NCI-H774 (cell line): ENCODE measurements around the gene ASCL2.
"Not testable (repeated sequence)": the region's sequence is repeated elsewhere in the genome, so short reads cannot be mapped to it uniquely, and the experiment has no call there.

ENCODE experiments used
- DNase-seq: peaks from one replicate; lab custom pipeline; 2025; lab: John Stamatoyannopoulos, UW

The ASCL2 gene

GRCh38 chr11:2260491-2261364 is 9.7 kb downstream of the ASCL2 start:
- no peak for DNase-seq

DNA sequence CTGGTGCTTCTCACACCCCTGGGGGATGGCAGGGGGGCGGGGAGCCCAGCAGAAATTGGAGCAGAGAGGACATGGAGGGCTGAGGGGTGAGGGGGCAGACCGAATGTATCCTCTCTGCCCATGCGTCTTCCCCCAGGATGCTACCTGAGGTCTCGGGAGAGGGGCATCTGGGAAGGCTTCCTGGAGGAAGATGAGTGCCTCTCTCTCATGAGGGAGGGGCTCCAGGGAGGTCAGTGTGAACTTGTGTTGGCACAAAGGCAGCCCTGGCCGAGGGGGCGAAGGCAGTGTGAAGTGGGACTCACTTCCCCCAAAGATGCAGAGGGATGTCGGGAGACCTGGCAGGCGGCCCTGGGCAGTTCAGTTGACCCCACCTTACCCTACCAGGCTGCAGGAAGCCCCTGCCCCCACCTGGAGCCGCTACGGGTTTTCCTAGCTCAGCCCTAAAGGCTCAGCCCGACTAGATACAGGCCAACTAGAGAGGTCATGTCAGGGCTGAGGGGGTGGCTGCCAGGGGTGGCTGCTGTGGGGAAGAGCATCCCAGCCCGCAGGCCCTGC is 10.4 kb downstream of the ASCL2 start:
- DNase-seq: no peak

DNA sequence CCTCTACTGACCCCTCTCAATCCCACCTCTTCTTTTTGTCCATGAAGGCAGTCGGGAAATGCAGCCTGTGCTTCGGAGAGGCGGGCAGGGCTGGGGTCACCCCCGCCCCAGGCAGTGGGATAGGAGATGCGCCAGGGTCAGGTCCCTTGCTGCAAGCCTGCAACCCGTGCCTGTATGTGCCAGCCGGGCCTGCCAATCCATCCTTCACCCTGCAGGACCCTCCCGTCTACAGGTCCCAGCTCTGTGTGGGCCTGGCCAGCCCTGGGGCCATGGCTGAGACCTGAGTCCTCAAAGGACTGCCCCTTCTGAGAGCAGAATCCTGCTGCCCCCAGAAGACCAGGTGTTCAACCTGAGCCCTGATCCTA is 10.9 kb downstream of the ASCL2 start:
- DNase-seq: no peak

- no peak for DNase-seq
These were observed 11.6 kb downstream of the ASCL2 start for GRCh38 chr11:2258501-2259465.

GRCh38 chr11:2256951-2257700 is 13.3 kb downstream of the ASCL2 start:
- DNase-seq: no peak

DNA sequence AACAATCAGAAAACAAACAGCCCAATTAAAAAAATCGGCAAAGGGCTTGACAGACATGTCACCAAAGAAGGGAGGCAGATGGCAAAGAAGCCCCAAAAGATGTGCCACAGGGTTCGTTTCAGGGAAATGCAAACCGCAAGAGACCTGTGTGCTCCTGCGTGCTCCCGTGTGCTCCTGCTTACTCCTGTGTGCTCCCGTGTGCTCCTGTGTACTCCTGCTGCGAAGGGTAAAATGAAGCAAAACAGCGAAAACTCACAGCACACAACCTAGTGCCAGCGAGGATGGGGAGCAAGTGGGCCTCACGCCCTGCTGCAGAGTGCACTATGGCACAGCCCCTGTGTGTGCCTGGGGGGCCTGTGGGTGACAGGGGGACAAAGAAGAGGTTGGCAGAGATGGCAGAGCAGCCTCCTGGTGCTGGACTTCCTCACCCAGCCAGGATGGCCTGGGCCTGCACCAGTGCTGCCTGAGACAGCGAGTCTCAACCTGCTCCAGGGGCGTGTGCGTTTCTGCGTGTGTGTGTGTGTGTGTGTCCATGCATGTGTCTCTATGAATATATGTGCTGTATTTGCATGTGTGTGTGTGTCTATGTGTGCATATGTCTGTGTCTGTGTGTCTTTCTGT is 14.0 kb downstream of the ASCL2 start:
- no peak for DNase-seq

DNA sequence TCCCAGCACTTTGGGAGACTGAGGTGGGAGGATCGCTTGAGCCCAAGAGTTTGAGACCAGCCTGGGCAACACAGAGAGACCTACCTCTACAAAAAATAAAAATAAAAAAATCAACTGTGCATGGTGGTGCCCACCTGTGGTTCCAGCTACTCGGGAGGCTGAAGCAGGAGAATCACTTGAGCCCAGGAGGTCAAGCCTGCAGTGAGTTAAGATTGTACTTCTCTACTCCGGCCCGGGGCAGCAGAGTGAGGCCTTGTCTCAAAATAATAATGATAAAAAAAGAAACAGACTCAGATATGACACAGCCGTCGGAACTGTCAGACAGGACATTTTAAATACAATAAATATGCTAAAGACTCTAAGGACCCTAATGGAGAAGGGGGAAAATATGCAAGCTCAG is 18.4 kb downstream of the ASCL2 start:
- DNase-seq: no peak

GRCh38 chr11:2251138-2251537 is 19.2 kb downstream of the ASCL2 start:
- DNase-seq: no peak

DNA sequence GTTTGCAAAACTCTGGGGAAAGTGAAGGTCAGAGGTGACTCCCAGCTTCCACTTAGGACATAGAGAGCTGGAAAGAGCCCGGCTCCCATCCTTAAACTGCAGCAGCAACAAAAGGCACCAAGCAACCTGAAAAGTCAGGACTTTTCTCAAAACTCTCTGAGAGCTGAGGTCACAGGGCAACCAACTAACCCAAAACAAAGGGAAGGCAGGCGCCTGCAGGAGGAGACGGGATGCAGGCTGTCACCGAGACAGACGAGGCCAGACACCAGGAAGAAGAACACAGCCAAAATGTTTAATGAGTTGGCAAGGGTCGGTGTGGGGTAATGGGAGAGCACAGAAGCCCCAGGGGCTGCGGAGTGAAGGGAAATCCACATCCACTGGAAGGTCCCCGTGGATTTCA is 19.9 kb downstream of the ASCL2 start:
- no peak for DNase-seq

DNA sequence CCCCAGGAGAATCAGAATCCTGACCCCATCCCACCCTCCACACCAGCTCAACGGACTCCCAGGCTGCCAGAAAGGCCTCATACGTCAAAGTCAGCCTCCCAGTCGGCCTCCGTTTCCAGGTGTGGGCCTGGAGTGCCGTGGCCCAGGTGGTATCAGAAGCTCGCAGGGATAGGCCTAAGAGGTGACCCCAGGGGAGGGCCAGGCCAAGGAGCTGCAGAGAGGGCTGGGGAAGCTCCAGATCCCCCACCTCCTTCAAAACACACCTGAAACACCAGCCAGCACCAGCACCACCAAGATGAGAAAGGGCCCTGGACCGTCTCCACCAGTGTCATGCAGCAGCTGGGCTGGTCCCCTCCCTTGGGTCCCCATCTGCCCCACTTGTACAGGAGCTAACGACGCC is 20.3 kb downstream of the ASCL2 start:
- DNase-seq: no peak

DNA sequence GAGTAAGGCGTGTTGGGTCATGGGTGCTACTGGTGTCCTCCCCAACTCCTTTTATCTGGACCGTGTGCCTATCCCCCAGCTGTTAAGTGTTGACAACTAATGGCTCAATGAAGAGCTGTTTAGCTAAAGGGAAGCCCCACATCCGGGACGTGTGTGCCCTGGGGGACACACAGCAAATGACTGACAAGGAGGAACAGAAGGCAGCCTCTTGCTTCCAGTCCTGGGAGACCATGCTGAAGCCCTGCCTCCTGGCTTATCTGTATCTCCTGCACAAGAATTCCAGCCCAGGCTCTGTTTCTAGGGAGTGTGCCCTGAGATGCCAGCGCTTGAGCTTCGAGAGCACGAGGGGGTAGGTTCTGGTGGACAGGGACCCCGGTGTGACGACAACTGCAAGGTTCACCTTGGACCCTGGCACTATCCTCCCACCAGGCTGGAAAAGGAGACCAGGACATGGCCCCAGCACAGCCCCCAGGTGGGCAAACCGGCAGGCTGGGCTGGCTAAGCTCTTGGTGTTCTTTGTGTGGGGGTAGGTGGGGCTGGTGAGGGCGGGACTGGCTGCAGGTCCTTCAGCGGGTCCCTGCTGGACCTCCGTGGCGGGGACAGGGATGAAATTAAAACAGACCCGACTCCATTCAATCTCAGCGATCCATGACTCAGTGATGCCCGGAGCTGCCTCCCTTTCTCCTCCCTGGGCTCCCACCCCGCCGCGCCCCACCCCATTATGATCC is 21.0 kb downstream of the ASCL2 start:
- no peak for DNase-seq

DNA sequence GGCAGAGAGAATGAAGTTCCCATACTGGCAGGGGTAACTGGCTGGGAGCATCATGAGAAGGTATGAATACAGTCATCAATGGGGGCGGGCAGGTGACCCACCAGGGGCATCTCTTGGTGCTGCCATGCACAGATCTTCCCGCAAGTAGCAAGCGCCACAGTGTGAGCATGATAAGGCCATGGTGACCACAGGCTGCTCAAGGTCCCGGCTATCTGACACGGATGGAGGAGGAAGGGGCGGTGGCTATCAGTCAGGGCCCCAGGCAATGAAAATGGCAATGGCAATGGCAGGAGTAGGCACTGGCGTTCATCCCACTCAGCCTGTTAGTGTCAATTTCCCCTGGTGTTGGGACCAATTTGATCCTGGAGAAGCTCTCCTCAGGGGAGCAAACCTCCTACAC is 21.6 kb downstream of the ASCL2 start:
- DNase-seq: no peak

DNA sequence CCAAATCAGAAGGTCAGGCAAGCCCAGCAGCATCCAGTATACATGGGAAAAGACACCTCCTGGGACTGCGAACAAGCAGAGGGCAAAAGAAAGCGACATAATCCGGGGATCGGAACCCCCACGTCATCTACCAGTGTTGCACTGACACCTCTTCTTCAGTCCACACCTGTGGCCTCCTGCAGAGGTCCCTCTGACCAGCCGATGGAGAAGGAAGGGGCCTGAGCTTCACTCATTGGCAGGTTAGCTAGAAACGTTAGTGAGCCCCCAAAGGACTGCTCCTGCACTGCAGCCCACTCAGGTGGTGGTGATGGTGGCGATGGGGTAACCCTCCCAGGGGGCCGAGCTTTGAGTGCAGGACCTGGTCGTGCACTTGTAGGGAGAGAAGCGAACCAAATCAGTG is 22.1 kb downstream of the ASCL2 start:
- DNase-seq: no peak

GRCh38 chr11:2247496-2247895 is 22.9 kb downstream of the ASCL2 start:
- no peak for DNase-seq

GRCh38 chr11:2240834-2241233 is 29.6 kb downstream of the ASCL2 start:
- DNase-seq: no peak

GRCh38 chr11:2237457-2238238 is 32.7 kb downstream of the ASCL2 start:
- no peak for DNase-seq

GRCh38 chr11:2236381-2237134 is 33.8 kb downstream of the ASCL2 start:
- DNase-seq: not testable (repeated sequence)

DNA sequence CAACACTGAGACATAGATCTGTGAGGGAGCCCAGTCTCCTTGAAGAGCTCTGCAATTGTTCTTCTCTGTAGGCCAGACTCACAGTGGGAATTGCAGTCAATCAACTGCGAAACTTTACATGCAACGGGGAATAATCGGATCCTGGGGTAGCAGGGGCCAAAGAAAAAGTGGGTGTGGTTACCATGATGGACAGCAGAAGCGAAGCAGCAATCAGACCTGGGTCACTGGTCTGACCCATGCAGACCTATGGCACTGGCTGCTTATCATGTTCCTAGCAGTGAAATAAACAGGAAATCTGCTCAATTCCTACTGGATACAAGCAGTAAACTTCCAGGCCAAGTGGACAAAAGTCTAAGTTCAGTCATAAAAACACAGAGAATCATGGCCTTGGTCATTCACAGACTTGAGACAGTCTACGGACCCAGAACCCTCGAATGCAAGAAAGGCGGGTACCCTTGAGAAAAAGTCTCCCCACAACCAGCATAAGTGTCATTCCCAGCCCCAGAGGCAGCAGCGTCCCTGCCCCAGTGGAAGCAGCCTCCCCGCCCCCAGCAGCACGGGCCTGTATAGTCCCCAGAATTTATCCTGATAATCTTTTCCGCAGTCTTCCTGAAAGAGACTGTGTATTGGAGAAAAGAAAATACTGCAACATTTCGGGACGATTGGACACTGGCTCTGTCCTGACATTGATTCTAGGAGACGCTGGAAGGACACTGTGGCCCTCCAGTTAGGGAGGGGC is 34.6 kb downstream of the ASCL2 start:
- DNase-seq: no peak

- DNase-seq: no peak
These were observed 35.4 kb downstream of the ASCL2 start for GRCh38 chr11:2234963-2235362.
